Medulla oblongata (tissue), 1 donor: ENCODE results near the gene CCDC182.
A peak's percentile ranks its signal among the peaks of the same experiment; 100 is the strongest.

Experiments
- DNase-seq: peaks from one replicate; pipeline ENCODE4 v3.0.0-alpha.2; 2015; ENCODE audit errors: extremely low spot score

Gene CCDC182

GRCh38 chr17:57727630-57728175 is 17.4 kb downstream of the CCDC182 start:
- no peak for DNase-seq

- DNase-seq: no peak
Measured at GRCh38 chr17:57726838-57727237, 18.3 kb downstream of the CCDC182 start.

- no peak for DNase-seq
Measured at GRCh38 chr17:57726213-57726790, 18.8 kb downstream of the CCDC182 start.

GRCh38 chr17:57724729-57725125 is 20.4 kb downstream of the CCDC182 start:
- no peak for DNase-seq

- no peak for DNase-seq
Measured at GRCh38 chr17:57724026-57724728, 20.9 kb downstream of the CCDC182 start.

- DNase-seq: no peak
Measured at GRCh38 chr17:57723427-57724025, 21.6 kb downstream of the CCDC182 start.

GRCh38 chr17:57722704-57723043 is 22.4 kb downstream of the CCDC182 start:
- DNase-seq: no peak

GRCh38 chr17:57721967-57722703 is 23.0 kb downstream of the CCDC182 start:
- DNase-seq: no peak

- no peak for DNase-seq
Measured at GRCh38 chr17:57720386-57721035, 24.6 kb downstream of the CCDC182 start.

GRCh38 chr17:57718878-57719277 is 26.2 kb downstream of the CCDC182 start:
- no peak for DNase-seq

GRCh38 chr17:57715981-57716380 is 29.1 kb downstream of the CCDC182 start:
- DNase-seq: no peak

GRCh38 chr17:57714665-57715180 is 30.4 kb downstream of the CCDC182 start:
- peak; percentile 33 for DNase-seq

- DNase-seq: no peak
Measured at GRCh38 chr17:57713140-57713539, 32.0 kb downstream of the CCDC182 start.

- no peak for DNase-seq
Measured at GRCh38 chr17:57708410-57708809, 36.7 kb downstream of the CCDC182 start.

- peak; percentile 84 for DNase-seq
Measured at GRCh38 chr17:57707892-57708291, 37.2 kb downstream of the CCDC182 start.

- DNase-seq: no peak
Measured at GRCh38 chr17:57706761-57707160, 38.3 kb downstream of the CCDC182 start.

GRCh38 chr17:57705921-57706695 is 39.0 kb downstream of the CCDC182 start:
- DNase-seq: peak; percentile 69

GRCh38 chr17:57704448-57704847 is 40.7 kb downstream of the CCDC182 start:
- DNase-seq: peak; percentile 52

GRCh38 chr17:57703273-57703672 is 41.8 kb downstream of the CCDC182 start:
- no peak for DNase-seq

- DNase-seq: no peak
Measured at GRCh38 chr17:57701124-57701523, 44.0 kb downstream of the CCDC182 start.

- no peak for DNase-seq
Measured at GRCh38 chr17:57699751-57700219, 45.3 kb downstream of the CCDC182 start.
